SK-N-SH (cell line): ENCODE data around the gene ZNF385C. TPM values are rescaled to one million over a fixed set of nuclear protein-coding genes. Genes with fewer than 3 reads are reported as not detected.

Source experiments
- CTCF ChIA-PET: fragments of 300-600, 350-600 bp; formaldehyde crosslinking; extraction: SDS; loops from one replicate; lab custom pipeline; 2021; lab: Yijun Ruan, JAX
- POLR2A ChIA-PET: fragments of 350-600 bp; sonication (Branson Sonifier 250); formaldehyde crosslinking; extraction: SDS; loops from one replicate; lab custom pipeline; 2020; ENCODE audit warnings: antibody characterized with exemption, inconsistent platforms; lab: Yijun Ruan, JAX
- DNase-seq: peaks from one replicate; pipeline ENCODE4 v3.0.0; 2012
- H2AFZ ChIP-seq: fragments of 200-600 bp; sonication (generic); 2 replicates; pipeline ENCODE4 v1.8.1; 2016; ENCODE audit warnings: antibody characterized with exemption, mild to moderate bottlenecking, low read depth
- H3F3A ChIP-seq: fragments of 200-600 bp; sonication (generic); replicated peaks from 2 replicates; pipeline ENCODE3; 2016; ENCODE audit warnings: antibody characterized with exemption, mild to moderate bottlenecking; ENCODE audit not compliant: insufficient read depth
- H3K27ac ChIP-seq, 2 experiments: fragments of 200-500 bp in 1 of 2; fragments of 200-600 bp in 1 of 2; sonication (Bioruptor generic) in 1 of 2; sonication (generic), shearing (Covaris generic) in 1 of 2; 2 replicates each; pipeline versions ENCODE4 v1.5.1 to v1.6.1; 2014 to 2016; ENCODE audit warnings: low read depth in 2 of 2, inconsistent platforms in 1 of 2, low read length in 1 of 2, mild to moderate bottlenecking in 1 of 2, mixed read lengths in 1 of 2
- H3K27me3 ChIP-seq: fragments of 200-600 bp; sonication (generic), shearing (Covaris generic); 2 replicates; pipeline ENCODE4 v1.6.1; 2016; ENCODE audit warnings: mixed run types; ENCODE audit not compliant: insufficient read depth
- H3K36me3 ChIP-seq, 2 experiments: fragments of 200-500 bp in 1 of 2; fragments of 200-600 bp in 1 of 2; sonication (Bioruptor generic) in 1 of 2; sonication (generic) in 1 of 2; replicated peaks in 1 of 2; 2 replicates each; pipeline versions ENCODE3 to v1.5.1; 2014 to 2016; ENCODE audit warnings: low read length in 1 of 2, mild to moderate bottlenecking in 1 of 2; ENCODE audit not compliant: insufficient read depth in 2 of 2, control insufficient read depth in 1 of 2
- H3K4me1 ChIP-seq, 2 experiments: fragments of 200-500 bp in 1 of 2; fragments of 200-600 bp in 1 of 2; sonication (Bioruptor generic) in 1 of 2; sonication (generic), shearing (Covaris generic) in 1 of 2; 2 replicates each; pipeline versions ENCODE4 v1.5.1 to v1.6.1; 2014 to 2016; ENCODE audit warnings: low read depth in 1 of 2, low read length in 1 of 2, mixed run types in 1 of 2; ENCODE audit not compliant: insufficient read depth in 2 of 2, control insufficient read depth in 1 of 2
- H3K4me2 ChIP-seq: fragments of 200-600 bp; sonication (generic), shearing (Covaris generic); 2 replicates; pipeline ENCODE4 v1.6.1; 2017; ENCODE audit warnings: mixed run types
- H3K4me3 ChIP-seq, 2 experiments: fragments of 200-500 bp in 1 of 2; fragments of 200-600 bp in 1 of 2; sonication (Bioruptor generic) in 1 of 2; sonication (generic), shearing (Covaris generic) in 1 of 2; 2 replicates each; pipeline versions ENCODE4 v1.5.1 to v1.8.1; 2014 to 2016; ENCODE audit warnings: low read depth in 2 of 2, inconsistent platforms in 1 of 2, low read length in 1 of 2, mild to moderate bottlenecking in 1 of 2, mixed read lengths in 1 of 2, moderate library complexity in 1 of 2
- H3K79me2 ChIP-seq: fragments of 200-600 bp; sonication (generic); 2 replicates; pipeline ENCODE4 v1.8.1; 2017; ENCODE audit warnings: mild to moderate bottlenecking; ENCODE audit not compliant: insufficient read depth
- H3K9ac ChIP-seq: fragments of 200-600 bp; sonication (generic); 2 replicates; pipeline ENCODE4 v1.6.1; 2017; ENCODE audit warnings: mixed run types
- H3K9me2 ChIP-seq: fragments of 200-600 bp; sonication (generic); 2 replicates; pipeline ENCODE4 v1.6.1; 2017; ENCODE audit warnings: mixed run types
- H3K9me3 ChIP-seq: fragments of 200-600 bp; sonication (generic); 2 replicates; pipeline ENCODE4 v1.6.1; 2017; ENCODE audit warnings: mixed run types, mild to moderate bottlenecking, moderate library complexity
- H4K20me1 ChIP-seq: fragments of 200-600 bp; sonication (generic); 2 replicates; pipeline ENCODE4 v1.6.1; 2017; ENCODE audit warnings: mild to moderate bottlenecking, mixed run types; ENCODE audit not compliant: insufficient read depth
- ELF1 ChIP-seq: IDR thresholded peaks from 2 replicates; pipeline ENCODE4 v1.4.0; 2012
- EZH2phosphoT487 ChIP-seq: fragments of 200-600 bp; sonication (generic); IDR thresholded peaks from 2 replicates; pipeline ENCODE4 v1.6.1; 2017; ENCODE audit warnings: low read depth, mixed run types, mild to moderate bottlenecking, antibody characterized with exemption, moderate library complexity, borderline replicate concordance
- FOXJ3 ChIP-seq: sonication (generic); formaldehyde crosslinking; IDR thresholded peaks from 2 replicates; pipeline ENCODE4 v1.5.1; 2020; ENCODE audit warnings: mild to moderate bottlenecking, missing genetic modification reagents
- FOXM1 ChIP-seq: IDR thresholded peaks from 2 replicates; pipeline ENCODE4 v1.4.0; 2012; ENCODE audit warnings: low read depth, mild to moderate bottlenecking
- GATA2 ChIP-seq: sonication (generic); formaldehyde crosslinking; IDR thresholded peaks from 2 replicates; pipeline ENCODE4 v1.5.0; 2020; ENCODE audit warnings: mild to moderate bottlenecking, missing genetic modification reagents
- JUND ChIP-seq: IDR thresholded peaks from 2 replicates; pipeline ENCODE4 v1.4.0; 2012
- MAX ChIP-seq: IDR thresholded peaks from 2 replicates; pipeline ENCODE4 v1.4.0; 2012; ENCODE audit warnings: low read depth
- MEF2A ChIP-seq: IDR thresholded peaks from 2 replicates; pipeline ENCODE4 v1.4.0; 2012; ENCODE audit warnings: low read depth, borderline replicate concordance
- MXI1 ChIP-seq: IDR thresholded peaks from 2 replicates; pipeline ENCODE4 v1.6.1; 2012; ENCODE audit warnings: mild to moderate bottlenecking, low read depth, low read length, improper control_type of control experiment
- NFIC ChIP-seq: IDR thresholded peaks from 2 replicates; pipeline ENCODE4 v1.4.0; 2012; ENCODE audit warnings: borderline replicate concordance
- NRF1 ChIP-seq: IDR thresholded peaks from 2 replicates; pipeline ENCODE4 v1.6.1; 2012; ENCODE audit warnings: low read depth, mild to moderate bottlenecking, low read length
- POLR2AphosphoS5 ChIP-seq: IDR thresholded peaks from 2 replicates; pipeline ENCODE4 v1.6.1; 2012; ENCODE audit warnings: low read depth, low read length
- RCOR1 ChIP-seq: fragments of 150-350 bp; IDR thresholded peaks from 2 replicates; pipeline ENCODE4 v1.6.1; 2017; ENCODE audit warnings: antibody characterized with exemption, low read length
- REST ChIP-seq: IDR thresholded peaks from 2 replicates; pipeline ENCODE4 v1.6.1; 2012; ENCODE audit warnings: mild to moderate bottlenecking, low read depth, low read length, moderate library complexity
- RFX5 ChIP-seq: IDR thresholded peaks from 2 replicates; pipeline ENCODE4 v1.6.1; 2012; ENCODE audit warnings: mild to moderate bottlenecking, improper control_type of control experiment, low read length
- RXRA ChIP-seq: IDR thresholded peaks from 2 replicates; pipeline ENCODE4 v1.4.0; 2012; ENCODE audit warnings: low read depth, mild to moderate bottlenecking, borderline replicate concordance
- SMC3 ChIP-seq: IDR thresholded peaks from 2 replicates; pipeline ENCODE4 v1.6.1; 2012; ENCODE audit warnings: low read depth, low read length, improper control_type of control experiment
- TEAD4 ChIP-seq: IDR thresholded peaks from 2 replicates; pipeline ENCODE4 v1.4.0; 2012; ENCODE audit warnings: mild to moderate bottlenecking, borderline replicate concordance; ENCODE audit not compliant: insufficient read depth
- USF1 ChIP-seq: IDR thresholded peaks from 2 replicates; pipeline ENCODE4 v1.4.0; 2012; ENCODE audit warnings: low read depth, borderline replicate concordance
- ZBTB33 ChIP-seq: IDR thresholded peaks from 2 replicates; pipeline ENCODE4 v1.4.0; 2012; ENCODE audit warnings: low read depth, borderline replicate concordance
- WGBS: methylation state at CpG from one replicate; pipeline ENCODE4 v1.1.6; 2017; ENCODE audit warnings: low lambda C conversion rate; 5-methylcytosine and 5-hydroxymethylcytosine counted together
- polyA plus RNA-seq, 3 experiments: library from polyadenylated mRNA; depleted of rRNA; stranded (reverse); fragments of >200 nt; gene quantifications; 2 replicates each; pipeline ENCODE4 v1.2.3, GENCODE V29; 2012

ZNF385C gene
- polyA plus RNA-seq, 1 of the 3 experiments (the other 2 are of a cell fraction), result 0.05 TPM

- H3K9me3 ChIP-seq, result no peaks in the 10 kb centered on the region
- 96% methylated on average over 16 of the region's 16 CpGs for WGBS
- DNase-seq, result no peak
- H3K36me3 ChIP-seq, result peaks cover 36 to 48% of the 10 kb centered on the region in 2 experiments
- no peak overlapping the region for H3K9ac ChIP-seq
- H4K20me1 ChIP-seq, result peaks cover 42% of the 10 kb centered on the region
- CTCF ChIA-PET, result interaction anchor here (1.0 to 2.8 kb wide), 4 partner anchors 30 to 275 kb away, joined by 3 to 9 read pairs (median 4); partner anchors contain the start of gene KCNH4
- H3K27ac ChIP-seq, result no peak overlapping the region
- H3K4me1 ChIP-seq, result peaks cover 13 to 25% of the 10 kb centered on the region in 2 experiments; a peak in 3 of 4 replicates
- H3K27me3 ChIP-seq, result no peaks in the 10 kb centered on the region
- POLR2A ChIA-PET, result no interaction called here
- no peak overlapping the region for H2AFZ ChIP-seq
- H3K79me2 ChIP-seq, result peaks cover 58% of the 10 kb centered on the region
- TF ChIP-seq MXI1, result no peak
- no peak for TF ChIP-seq JUND
- TF ChIP-seq ELF1, result no peak
- TF ChIP-seq ZBTB33, result no peak
- TF ChIP-seq POLR2AphosphoS5, result no peak
- TF ChIP-seq, all 33 proteins: peak for 0
- Histone ChIP-seq H3K4me3 (no peak overlapping the region), H3K4me2 (no peak overlapping the region), H3F3A (peaks cover 6% of the 10 kb centered on the region), H3K9me2 (no peaks in the 10 kb centered on the region)
Observed at GRCh38 chr17:42130310-42130936, 32.1 kb upstream of the ZNF385C start.

GRCh38 chr17:42129109-42129837 lies 31.0 kb upstream of the ZNF385C start:
- Histone ChIP-seq H3K36me3 (peaks cover 39 to 54% of the 10 kb centered on the region in 2 experiments), H3K4me1 (peaks cover 12 to 22% of the 10 kb centered on the region in 2 experiments; a peak in 3 of 4 replicates), H3K79me2 (peaks cover 46% of the 10 kb centered on the region), H4K20me1 (peaks cover 40% of the 10 kb centered on the region), H3K9ac (no peak overlapping the region), H3K4me3 (no peak overlapping the region), H2AFZ (no peak overlapping the region), H3F3A (peaks cover 7% of the 10 kb centered on the region), H3K4me2 (no peak overlapping the region), H3K27me3 (no peaks in the 10 kb centered on the region), H3K9me3 (no peaks in the 10 kb centered on the region), H3K9me2 (no peaks in the 10 kb centered on the region), H3K27ac (no peak overlapping the region)
- DNase-seq, result no peak
- ChIA-PET CTCF (no interaction called here), POLR2A (no interaction called here)
- WGBS, result 92% methylated on average over 5 of the region's 8 CpGs
- TF ChIP-seq RCOR1 (no peak), FOXJ3 (CRISPR knock-in tag) (no peak), JUND (no peak), SMC3 (no peak), EZH2phosphoT487 (no peak), POLR2AphosphoS5 (no peak), MEF2A (no peak), MAX (no peak), RXRA (no peak), NRF1 (no peak), NFIC (no peak), USF1 (no peak), RFX5 (no peak), REST (no peak), FOXM1 (no peak), ELF1 (no peak), TEAD4 (no peak), GATA2 (CRISPR knock-in tag) (no peak)
